Mesothelial cell of epicardium (in vitro differentiated cells): ENCODE measurements around the gene FBXO34. TPM values are rescaled to one million over a fixed set of nuclear protein-coding genes. Genes with fewer than 3 reads are reported as not detected.

Experiments
- DNase-seq, 2 experiments: peaks; one replicate each; pipeline ENCODE4 v3.0.0; 2021; ENCODE audit warnings: low spot score in 2 of 2; ENCODE audit not compliant: unreplicated experiment in 2 of 2
- H3K27ac Mint-ChIP-seq: 2 replicates; pipeline ENCODE4 v1.8.0; 2021; ENCODE audit warnings: mixed read lengths
- H3K27me3 Mint-ChIP-seq: 2 replicates; pipeline ENCODE4 v1.8.0; 2021; ENCODE audit warnings: low read depth, mixed read lengths
- H3K36me3 Mint-ChIP-seq: 2 replicates; pipeline ENCODE4 v1.8.0; 2021; ENCODE audit warnings: mixed read lengths
- H3K4me1 Mint-ChIP-seq: 2 replicates; pipeline ENCODE4 v1.8.0; 2021; ENCODE audit warnings: mixed read lengths
- H3K4me3 Mint-ChIP-seq: 2 replicates; pipeline ENCODE4 v1.8.0; 2021; ENCODE audit warnings: mild to moderate bottlenecking, moderate library complexity, mixed read lengths
- H3K9me3 Mint-ChIP-seq: 2 replicates; pipeline ENCODE4 v1.8.0; 2021; ENCODE audit warnings: mixed read lengths
- total RNA-seq: library from RNA; stranded (reverse); gene quantifications from 3 replicates; pipeline ENCODE4 v1.2.1, GENCODE V29; 2021
- TF ChIP-seq, protein P1 (sequence below): fragments of 200-600 bp; sonication (generic); IDR thresholded peaks from one replicate; pipeline ENCODE4 v1.5.0; 2021; ENCODE audit warnings: antibody characterized with exemption; ENCODE audit not compliant: unreplicated experiment

FBXO34 gene
- total RNA-seq, 1 donor from 2014 or later = 38.0 TPM

DNA sequence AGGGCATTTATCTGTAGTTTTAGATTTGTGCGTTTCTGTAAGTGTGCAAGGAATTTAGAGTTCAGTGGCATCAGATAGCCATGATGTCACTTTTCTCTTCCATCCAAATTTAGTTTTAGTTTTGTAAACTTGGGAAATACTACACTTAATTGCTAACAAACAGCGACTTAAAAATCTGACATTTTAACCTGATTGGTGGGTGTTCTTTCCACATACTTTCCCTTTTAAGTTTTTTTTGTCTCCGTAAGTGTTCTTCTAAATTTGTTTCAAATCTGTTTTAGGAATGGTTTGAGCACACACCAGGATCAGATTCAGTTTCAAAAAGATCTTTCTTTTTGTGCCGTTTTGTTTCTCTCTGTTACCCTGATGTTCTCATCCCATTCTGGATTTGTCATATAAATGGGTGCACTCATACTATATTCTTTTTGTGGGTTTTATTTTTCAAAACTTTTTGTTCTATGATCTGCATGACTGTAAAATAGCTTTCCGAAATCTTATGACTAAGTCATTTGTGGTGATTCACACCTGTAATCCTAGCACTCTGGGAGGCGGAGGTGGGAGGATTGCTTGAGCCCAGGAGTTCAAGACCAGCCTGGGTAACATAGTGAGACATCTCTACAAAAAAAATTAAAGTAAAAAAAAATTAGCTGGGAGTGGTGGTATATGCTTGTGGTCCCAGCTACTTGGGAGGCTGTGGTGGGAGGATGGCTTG, 58.9 kb downstream of the FBXO34 start:
- Mint-ChIP-seq H3K9me3 (no peaks in the 10 kb centered on the region), H3K27ac (peak overlapping the region; percentile 89), H3K36me3 (no peaks in the 10 kb centered on the region), H3K4me1 (peaks cover 75% of the 10 kb centered on the region), H3K27me3 (no peaks in the 10 kb centered on the region), H3K4me3 (no peak overlapping the region)
- DNase-seq = no peak
- TF ChIP-seq, protein P1, sequence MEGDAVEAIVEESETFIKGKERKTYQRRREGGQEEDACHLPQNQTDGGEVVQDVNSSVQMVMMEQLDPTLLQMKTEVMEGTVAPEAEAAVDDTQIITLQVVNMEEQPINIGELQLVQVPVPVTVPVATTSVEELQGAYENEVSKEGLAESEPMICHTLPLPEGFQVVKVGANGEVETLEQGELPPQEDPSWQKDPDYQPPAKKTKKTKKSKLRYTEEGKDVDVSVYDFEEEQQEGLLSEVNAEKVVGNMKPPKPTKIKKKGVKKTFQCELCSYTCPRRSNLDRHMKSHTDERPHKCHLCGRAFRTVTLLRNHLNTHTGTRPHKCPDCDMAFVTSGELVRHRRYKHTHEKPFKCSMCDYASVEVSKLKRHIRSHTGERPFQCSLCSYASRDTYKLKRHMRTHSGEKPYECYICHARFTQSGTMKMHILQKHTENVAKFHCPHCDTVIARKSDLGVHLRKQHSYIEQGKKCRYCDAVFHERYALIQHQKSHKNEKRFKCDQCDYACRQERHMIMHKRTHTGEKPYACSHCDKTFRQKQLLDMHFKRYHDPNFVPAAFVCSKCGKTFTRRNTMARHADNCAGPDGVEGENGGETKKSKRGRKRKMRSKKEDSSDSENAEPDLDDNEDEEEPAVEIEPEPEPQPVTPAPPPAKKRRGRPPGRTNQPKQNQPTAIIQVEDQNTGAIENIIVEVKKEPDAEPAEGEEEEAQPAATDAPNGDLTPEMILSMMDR = no peak

DNA sequence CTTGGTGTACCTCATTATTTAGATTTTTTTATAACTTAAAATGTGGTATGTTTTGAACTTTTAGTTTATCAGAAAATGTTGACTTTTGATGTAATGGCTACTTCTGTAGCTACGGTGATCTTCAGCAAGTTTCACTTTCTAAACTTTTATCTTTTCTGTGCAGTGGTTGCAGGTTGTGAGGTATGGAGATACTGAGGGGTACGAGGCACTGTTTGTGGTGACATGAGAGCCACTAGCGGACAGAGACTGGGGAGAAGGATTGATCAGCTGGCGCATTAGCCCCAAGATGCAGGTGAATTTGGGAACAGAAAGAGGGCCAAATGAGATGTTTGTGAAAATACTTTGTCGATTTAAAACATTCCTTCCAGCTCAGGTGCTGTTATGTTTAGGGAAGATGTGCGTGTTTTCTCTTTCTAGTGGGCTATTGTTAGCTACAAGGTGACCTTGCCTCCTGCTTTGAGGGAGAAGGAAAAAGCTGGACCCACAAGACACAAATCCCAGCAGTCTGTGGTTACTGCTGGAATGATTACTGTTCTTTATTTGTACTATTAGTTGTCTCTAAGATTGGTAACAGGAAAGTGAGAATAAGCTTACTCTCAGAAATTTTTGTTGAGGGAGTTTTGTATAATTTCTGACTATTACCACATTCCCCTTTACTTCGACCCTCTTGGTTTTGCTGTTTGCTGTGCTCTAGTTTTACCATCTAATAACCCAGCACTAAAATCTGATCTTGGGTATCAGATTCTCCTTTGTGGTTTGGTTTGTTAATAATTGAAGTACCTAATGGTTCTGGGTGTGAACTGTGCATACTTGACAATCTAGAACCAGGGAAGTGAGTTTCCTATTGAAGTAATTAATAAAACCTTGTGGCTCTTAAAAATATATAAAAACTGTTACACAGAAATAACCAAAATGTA, 61.7 kb downstream of the FBXO34 start:
- peak overlapping the region; percentile 90 for H3K27ac Mint-ChIP-seq
- DNase-seq = no peak
- no peaks in the 10 kb centered on the region for H3K9me3 Mint-ChIP-seq
- TF ChIP-seq, protein P1 = no peak
- no peak overlapping the region for H3K4me3 Mint-ChIP-seq
- H3K27me3 Mint-ChIP-seq = no peaks in the 10 kb centered on the region
- H3K4me1 Mint-ChIP-seq = peaks cover 73% of the 10 kb centered on the region
- H3K36me3 Mint-ChIP-seq = no peaks in the 10 kb centered on the region

DNA sequence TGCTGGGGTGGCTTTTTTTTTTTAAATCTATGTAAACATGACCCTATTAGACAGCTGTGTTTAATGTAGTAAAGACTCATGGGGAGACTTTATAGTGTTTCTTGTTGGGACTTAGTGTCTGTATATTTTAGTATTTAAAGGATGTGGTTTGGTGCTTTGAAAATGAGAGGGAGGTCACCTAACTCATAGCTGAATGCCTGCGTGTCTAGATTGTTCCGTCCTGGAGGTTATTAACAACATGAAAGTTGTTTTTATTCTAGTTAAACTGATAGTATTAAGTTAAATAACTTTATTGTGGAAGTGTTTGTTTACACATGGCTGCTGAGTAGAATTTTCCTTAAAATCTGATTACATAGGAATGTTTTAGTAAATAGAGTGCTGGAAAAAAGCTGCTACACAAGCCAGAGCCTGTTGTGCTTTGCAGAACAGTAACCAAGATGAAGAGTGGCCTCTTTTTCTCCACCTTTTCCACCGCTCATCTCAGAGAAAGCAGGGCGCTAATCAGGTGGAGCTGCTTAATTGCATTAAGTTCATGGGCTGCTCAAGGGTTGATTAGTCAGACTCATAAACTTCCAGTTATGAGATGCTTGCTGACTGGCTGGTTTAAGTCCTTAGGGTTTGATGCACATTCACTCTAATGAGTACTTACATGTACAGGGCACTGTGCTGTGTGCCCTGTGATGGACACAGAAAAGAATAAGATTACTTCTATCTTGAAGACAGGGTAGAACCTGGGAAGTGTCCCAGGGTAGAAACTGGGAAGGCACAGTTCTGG, 62.7 kb downstream of the FBXO34 start:
- Mint-ChIP-seq H3K36me3 (no peaks in the 10 kb centered on the region), H3K9me3 (no peaks in the 10 kb centered on the region), H3K4me1 (peaks cover 69% of the 10 kb centered on the region), H3K4me3 (no peak overlapping the region), H3K27ac (peak overlapping the region; percentile 90), H3K27me3 (no peaks in the 10 kb centered on the region)
- DNase-seq = no peak
- TF ChIP-seq, protein P1 = no peak

DNA sequence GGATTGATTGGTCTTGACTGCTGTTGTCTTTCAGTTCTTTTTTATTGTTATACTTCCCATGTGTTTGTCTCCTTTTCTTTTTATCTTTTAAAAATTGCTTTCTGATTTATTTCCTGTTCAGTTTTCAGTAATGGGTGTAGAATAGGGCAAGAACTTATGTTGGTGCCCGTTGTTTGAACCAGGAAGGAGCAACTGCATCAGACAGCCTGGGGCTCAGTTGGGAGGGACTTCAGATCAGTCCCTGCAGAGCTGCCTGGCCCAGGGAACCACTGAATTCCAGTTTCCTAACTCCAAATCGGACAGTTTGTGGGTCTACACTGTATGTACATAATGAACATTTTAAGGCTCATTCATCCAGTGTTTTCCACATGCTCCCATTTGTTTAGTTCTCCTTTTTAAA, 64.9 kb downstream of the FBXO34 start:
- Mint-ChIP-seq H3K27me3 (no peaks in the 10 kb centered on the region), H3K9me3 (no peaks in the 10 kb centered on the region), H3K27ac (peak overlapping the region; percentile 97), H3K4me1 (peaks cover 75% of the 10 kb centered on the region), H3K36me3 (no peaks in the 10 kb centered on the region), H3K4me3 (peak overlapping the region; percentile 14)
- TF ChIP-seq, protein P1 = no peak
- no peak for DNase-seq

DNA sequence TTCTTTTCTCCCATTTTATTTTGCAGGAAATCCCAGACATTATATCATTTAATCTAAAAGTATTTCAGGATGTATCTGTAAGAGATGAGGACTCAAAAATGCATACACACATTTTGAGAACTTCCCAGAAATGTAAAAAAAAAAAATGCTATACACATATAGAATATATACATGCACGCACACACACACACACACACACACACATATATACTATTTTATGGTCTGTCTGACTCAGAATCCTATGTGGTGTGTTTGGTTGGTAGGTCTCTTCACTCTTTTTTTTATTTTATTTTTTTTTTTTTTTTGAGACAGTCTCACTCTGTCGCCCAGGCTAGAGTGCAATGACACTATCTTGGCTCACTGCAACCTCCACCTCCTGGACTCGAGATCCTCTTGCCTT, 65.5 kb downstream of the FBXO34 start:
- no peak for DNase-seq
- H3K27me3 Mint-ChIP-seq = no peaks in the 10 kb centered on the region
- H3K36me3 Mint-ChIP-seq = no peaks in the 10 kb centered on the region
- TF ChIP-seq, protein P1 = no peak
- no peaks in the 10 kb centered on the region for H3K9me3 Mint-ChIP-seq
- H3K4me3 Mint-ChIP-seq = peak overlapping the region; percentile 14
- H3K4me1 Mint-ChIP-seq = peaks cover 80% of the 10 kb centered on the region
- H3K27ac Mint-ChIP-seq = peak overlapping the region; percentile 97
